B cell (primary cell): ENCODE measurements around the gene BCL2L11. TPM values are rescaled to one million over a fixed set of nuclear protein-coding genes. Genes with fewer than 3 reads are reported as not detected.
A peak's percentile ranks its signal among the peaks of the same experiment; 100 is the strongest.

Experiments
- ATAC-seq: fragments of 200-7000 bp; cut with Tn5 transposase; one replicate; pipeline ENCODE4 v1.10.0; 2021; ENCODE audit warnings: low read depth, mild to moderate bottlenecking, moderate number of reproducible peaks, moderate library complexity
- CTCF ChIA-PET: fragments of 350-600 bp; sonication (Branson Sonifier 250); formaldehyde crosslinking; loops from one replicate; lab custom pipeline; 2021; ENCODE audit warnings: antibody characterized with exemption, inconsistent platforms; lab: Charles Lee
- POLR2A ChIA-PET: fragments of 350-600 bp; sonication (Branson Sonifier 250); formaldehyde crosslinking; loops from one replicate; lab custom pipeline; 2021; ENCODE audit warnings: antibody characterized with exemption; lab: Charles Lee
- DNase-seq: peaks from one replicate; pipeline ENCODE4 v3.0.0; 2013
- H2AFZ ChIP-seq: 2 replicates; pipeline ENCODE4 v1.6.1; 2012; ENCODE audit warnings: mild to moderate bottlenecking, low read depth, low read length; ENCODE audit not compliant: insufficient read depth, poor library complexity, severe bottlenecking
- H3K27ac ChIP-seq, 2 donors: 1 replicate in 1 of 2; 2 replicates in 1 of 2; pipeline ENCODE4 v1.5.1; 2012 to 2013; ENCODE audit warnings: low read length in 2 of 2, mild to moderate bottlenecking in 2 of 2, moderate library complexity in 1 of 2
- H3K27me3 ChIP-seq, 4 experiments: fragments of 200-600 bp in 1 of 4; sonication (generic) in 1 of 4; replicated peaks in 1 of 4; 1 replicate in 2 of 4; 2 replicates in 2 of 4; pipeline versions ENCODE4 v1.6.1 to v1.7.0; 2013 to 2016; ENCODE audit warnings: low read length in 3 of 4, mild to moderate bottlenecking in 2 of 4, mixed read lengths in 1 of 4, moderate library complexity in 1 of 4; ENCODE audit not compliant: insufficient read depth in 4 of 4, control insufficient read depth in 3 of 4; ENCODE audit errors: control extremely low read depth in 1 of 4
- H3K36me3 ChIP-seq, 2 experiments: replicated peaks in 1 of 2; 1 replicate in 1 of 2; 2 replicates in 1 of 2; pipeline versions ENCODE4 v1.6.1 to v1.7.1; 2013; ENCODE audit warnings: low read length in 1 of 2; ENCODE audit not compliant: insufficient read depth in 2 of 2, control insufficient read depth in 1 of 2; ENCODE audit errors: control extremely low read depth in 1 of 2, extremely low read depth in 1 of 2
- H3K4me1 ChIP-seq, 2 donors: fragments of 200-600 bp in 1 of 2; sonication (generic) in 1 of 2; 1 replicate in 1 of 2; 2 replicates in 1 of 2; pipeline versions ENCODE4 v1.5.1 to v1.6.1; 2013 to 2017; ENCODE audit warnings: low read length in 2 of 2; ENCODE audit not compliant: control insufficient read depth in 2 of 2, insufficient read depth in 2 of 2
- H3K4me2 ChIP-seq: replicated peaks from 2 replicates; pipeline ENCODE3; 2012; ENCODE audit warnings: mild to moderate bottlenecking, low read depth, low read length; ENCODE audit not compliant: poor library complexity, severe bottlenecking
- H3K4me3 ChIP-seq, 5 experiments: fragments of 200-600 bp in 1 of 5; sonication (generic) in 1 of 5; 1 replicate in 3 of 5; 2 replicates in 2 of 5; pipeline versions ENCODE4 v1.5.1 to v1.7.0; 2011 to 2016; ENCODE audit warnings: low read length in 4 of 5, mild to moderate bottlenecking in 4 of 5, low read depth in 2 of 5, control low read depth in 1 of 5, moderate library complexity in 1 of 5; ENCODE audit not compliant: insufficient read depth in 1 of 5; ENCODE audit errors: control extremely low read depth in 1 of 5, extremely low read depth in 1 of 5
- H3K79me2 ChIP-seq: fragments of 200-600 bp; sonication (generic); one replicate; pipeline ENCODE4 v1.6.0; 2016; ENCODE audit warnings: low read length; ENCODE audit not compliant: control insufficient read depth, insufficient read depth
- H3K9ac ChIP-seq: fragments of 200-600 bp; sonication (generic); 2 replicates; pipeline ENCODE4 v1.6.1; 2017; ENCODE audit warnings: mild to moderate bottlenecking, low read length, moderate library complexity
- H3K9me3 ChIP-seq, 3 donors: one replicate each; pipeline versions ENCODE4 v1.6.1 to v1.7.1; 2013; ENCODE audit warnings: low read length in 2 of 3; ENCODE audit not compliant: control insufficient read depth in 2 of 3, insufficient read depth in 1 of 3; ENCODE audit errors: control extremely low read depth in 1 of 3
- H4K20me1 ChIP-seq: 2 replicates; pipeline ENCODE4 v1.6.0; 2012; ENCODE audit warnings: mild to moderate bottlenecking, low read length; ENCODE audit not compliant: insufficient read depth, control insufficient read depth, poor library complexity, severe bottlenecking
- H3K27ac Mint-ChIP-seq: one replicate; pipeline ENCODE4 v1.8.0; 2021; ENCODE audit warnings: mixed read lengths
- H3K27me3 Mint-ChIP-seq: one replicate; pipeline ENCODE4 v1.8.0; 2021; ENCODE audit warnings: mixed read lengths
- H3K4me1 Mint-ChIP-seq: one replicate; pipeline ENCODE4 v1.8.0; 2021; ENCODE audit warnings: mixed read lengths
- H3K4me3 Mint-ChIP-seq: one replicate; pipeline ENCODE4 v1.8.0; 2021; ENCODE audit warnings: mixed read lengths
- H3K9me3 Mint-ChIP-seq: one replicate; pipeline ENCODE4 v1.8.0; 2022; ENCODE audit warnings: mixed read lengths; ENCODE audit not compliant: insufficient read depth
- EZH2 ChIP-seq: IDR thresholded peaks from 2 replicates; pipeline ENCODE4 v1.6.1; 2012; ENCODE audit warnings: borderline replicate concordance, low read depth, mild to moderate bottlenecking, moderate library complexity, low read length; ENCODE audit not compliant: insufficient read depth, poor library complexity, severe bottlenecking
- WGBS: methylation state at CpG from one replicate; pipeline ENCODE4 v1.1.5; 2013; ENCODE audit warnings: missing lambda C conversion rate; ENCODE audit not compliant: insufficient coverage; 5-methylcytosine and 5-hydroxymethylcytosine counted together
- intact Hi-C: fragments of 100-400 bp; cut with micrococcal nuclease; formaldehyde crosslinking; loops from one replicate; pipeline ENCODE4 v1.10.0; 2022
- polyA plus RNA-seq: library from polyadenylated mRNA; depleted of rRNA; stranded (reverse); fragments of >200 nt; gene quantifications from 2 replicates; pipeline ENCODE4 v1.2.3, GENCODE V29; 2012
- total RNA-seq, 2 donors: library from RNA; stranded (reverse); fragments of 120-200 nt in 1 of 2; gene quantifications; 1 replicate in 1 of 2; 2 replicates in 1 of 2; pipeline versions ENCODE4 v1.2.3 to v1.2.4, GENCODE V29; 2013 to 2022
- TF ChIP-seq, protein P1 (sequence below): fragments of 200-600 bp; IDR thresholded peaks from one replicate; pipeline ENCODE4 v1.8.0; 2022; ENCODE audit warnings: antibody characterized with exemption, mild to moderate bottlenecking

BCL2L11 gene
- total and polyA plus RNA-seq, 2 donors (not counting 1 experiment from before 2014, with no cell fraction given): 13.8 to 164 TPM

DNA sequence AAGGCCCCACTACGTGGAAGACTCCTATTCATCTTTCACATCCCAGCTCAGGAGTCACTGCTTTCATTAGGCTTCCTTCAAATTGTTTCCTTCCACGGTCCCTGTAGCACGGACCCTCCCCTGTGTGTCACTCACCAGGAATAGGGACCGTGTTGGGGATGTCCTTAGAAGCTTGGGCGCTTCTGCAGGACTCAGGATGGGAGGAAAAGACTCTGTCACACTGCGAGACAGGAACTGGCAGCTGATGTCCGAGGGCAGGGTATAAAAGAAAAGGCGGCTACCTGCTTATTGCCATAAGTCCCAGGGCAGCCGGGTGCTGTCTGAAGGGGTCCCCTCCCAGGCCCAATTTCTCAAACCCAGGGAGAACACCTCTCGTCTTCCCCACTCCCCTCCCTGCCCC lies 79.1 kb downstream of the BCL2L11 start:
- DNase-seq: no peak
- 80% methylated on average over 8 of the region's 10 CpGs for WGBS
- CTCF ChIA-PET: no interaction called here
- Histone ChIP-seq H3K9ac (no peak overlapping the region), H3K4me1 (peaks cover 3 to 23% of the 10 kb centered on the region in 2 donors), H3K27me3 (no peaks in the 10 kb centered on the region), H3K9me3 (peaks cover 0 to 3% (median 0%) of the 10 kb centered on the region in 3 donors), H3K79me2 (no peaks in the 10 kb centered on the region), H2AFZ (no peak overlapping the region), H3K27ac (no peak overlapping the region), H4K20me1 (no peaks in the 10 kb centered on the region), H3K4me2 (no peak overlapping the region), H3K4me3 (no peak overlapping the region), H3K36me3 (no peaks in the 10 kb centered on the region)
- Mint-ChIP-seq H3K9me3 (no peaks in the 10 kb centered on the region), H3K4me1 (peaks cover 40% of the 10 kb centered on the region), H3K27ac (peak overlapping the region; percentile 6), H3K4me3 (no peak overlapping the region), H3K27me3 (no peaks in the 10 kb centered on the region)
- no peak for TF ChIP-seq EZH2
- TF ChIP-seq, protein P1, sequence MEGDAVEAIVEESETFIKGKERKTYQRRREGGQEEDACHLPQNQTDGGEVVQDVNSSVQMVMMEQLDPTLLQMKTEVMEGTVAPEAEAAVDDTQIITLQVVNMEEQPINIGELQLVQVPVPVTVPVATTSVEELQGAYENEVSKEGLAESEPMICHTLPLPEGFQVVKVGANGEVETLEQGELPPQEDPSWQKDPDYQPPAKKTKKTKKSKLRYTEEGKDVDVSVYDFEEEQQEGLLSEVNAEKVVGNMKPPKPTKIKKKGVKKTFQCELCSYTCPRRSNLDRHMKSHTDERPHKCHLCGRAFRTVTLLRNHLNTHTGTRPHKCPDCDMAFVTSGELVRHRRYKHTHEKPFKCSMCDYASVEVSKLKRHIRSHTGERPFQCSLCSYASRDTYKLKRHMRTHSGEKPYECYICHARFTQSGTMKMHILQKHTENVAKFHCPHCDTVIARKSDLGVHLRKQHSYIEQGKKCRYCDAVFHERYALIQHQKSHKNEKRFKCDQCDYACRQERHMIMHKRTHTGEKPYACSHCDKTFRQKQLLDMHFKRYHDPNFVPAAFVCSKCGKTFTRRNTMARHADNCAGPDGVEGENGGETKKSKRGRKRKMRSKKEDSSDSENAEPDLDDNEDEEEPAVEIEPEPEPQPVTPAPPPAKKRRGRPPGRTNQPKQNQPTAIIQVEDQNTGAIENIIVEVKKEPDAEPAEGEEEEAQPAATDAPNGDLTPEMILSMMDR: no peak
- POLR2A ChIA-PET: no interaction called here
- intact Hi-C loops: loop anchor here (2.0 to 10.0 kb wide), 2 partner anchors 43 to 145 kb away; no protein-coding TSS in a partner anchor
- no peak for ATAC-seq

DNA sequence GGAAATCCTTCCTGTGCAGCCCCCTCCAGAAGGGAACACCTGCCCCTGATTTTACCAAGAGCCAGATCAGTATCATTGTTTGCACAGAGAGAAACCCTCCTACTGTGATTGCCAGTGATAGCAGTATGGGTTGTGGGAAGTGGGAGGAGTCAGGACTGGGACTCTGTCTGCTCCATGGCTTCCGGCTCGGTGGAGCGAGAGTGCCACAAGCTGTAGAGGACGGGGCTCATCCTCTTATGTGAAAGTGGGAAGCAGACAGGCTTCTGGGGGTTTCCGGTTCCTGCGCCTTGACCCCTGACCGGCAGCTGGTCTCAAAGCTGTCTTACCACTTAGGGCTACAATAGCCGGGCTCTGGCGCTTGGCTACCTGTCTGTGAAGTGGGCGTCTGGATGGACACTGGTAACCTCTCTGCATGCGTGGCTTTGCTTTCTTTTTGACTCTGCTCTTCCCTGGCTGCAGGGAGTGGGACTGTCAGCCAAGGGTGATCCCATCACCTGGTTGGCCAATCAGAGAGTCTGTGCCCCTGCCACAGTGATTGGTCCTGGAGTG lies 79.7 kb downstream of the BCL2L11 start:
- no peak overlapping the region for H3K9ac ChIP-seq
- H4K20me1 ChIP-seq: no peaks in the 10 kb centered on the region
- 94% methylated on average over 11 of the region's 11 CpGs for WGBS
- Mint-ChIP-seq H3K4me1 (peaks cover 35% of the 10 kb centered on the region), H3K4me3 (no peak overlapping the region), H3K27me3 (no peaks in the 10 kb centered on the region), H3K27ac (no peak overlapping the region), H3K9me3 (no peaks in the 10 kb centered on the region)
- H3K27ac ChIP-seq: no peak overlapping the region
- intact Hi-C loops: loop anchor here (2.0 to 10.0 kb wide), 2 partner anchors 44 to 146 kb away; no protein-coding TSS in a partner anchor
- POLR2A ChIA-PET: interaction anchor here (1.1 kb wide), 1 partner anchor 10 kb away, joined by 3 read pairs; no protein-coding TSS in a partner anchor
- TF ChIP-seq, protein P1: no peak
- TF ChIP-seq EZH2: no peak
- no peaks in the 10 kb centered on the region for H3K79me2 ChIP-seq
- H3K4me2 ChIP-seq: no peak overlapping the region
- no peaks in the 10 kb centered on the region for H3K36me3 ChIP-seq
- H3K4me3 ChIP-seq: no peak overlapping the region
- H3K9me3 ChIP-seq: peaks cover 0 to 3% (median 0%) of the 10 kb centered on the region in 3 donors
- DNase-seq (no peak), ATAC-seq (no peak)
- no peak overlapping the region for H2AFZ ChIP-seq
- no peaks in the 10 kb centered on the region for H3K27me3 ChIP-seq
- CTCF ChIA-PET: no interaction called here
- peaks cover 3 to 23% of the 10 kb centered on the region in 2 donors for H3K4me1 ChIP-seq
